Gastrocnemius medialis (tissue), 4 donors: ENCODE measurements around the gene MTG1.
"Not testable (repeated sequence)": the region's sequence is repeated elsewhere in the genome, so short reads cannot be mapped to it uniquely, and the experiment has no call there.

ENCODE experiments used
- CTCF ChIP-seq, 5 experiments: fragments of 450-650 bp in 3 of 5; fragments of 200-600 bp in 2 of 5; sonication (generic) in 2 of 5; IDR thresholded peaks in 4 of 5; conservative IDR thresholded peaks in 1 of 5; 1 replicate in 4 of 5; 2 replicates in 1 of 5; pipeline ENCODE4 v1.5.1; 2016 to 2019; ENCODE audit warnings: antibody characterized with exemption in 5 of 5, mild to moderate bottlenecking in 3 of 5, moderate library complexity in 3 of 5
- POLR2A ChIP-seq, 2 donors: fragments of 450-650 bp; IDR thresholded peaks; one replicate each; pipeline ENCODE4 v1.6.1; 2017; ENCODE audit warnings: antibody characterized with exemption in 2 of 2, mild to moderate bottlenecking in 2 of 2, moderate library complexity in 2 of 2

GRCh38 chr10:133424102-133424501, 30.1 kb downstream of the MTG1 start:
- not testable (repeated sequence) for TF ChIP-seq CTCF (IDR thresholded peaks at IDR 0.05 in 4 of 5, conservative IDR thresholded peaks at IDR 0.05 in 1 of 5); POLR2A (IDR thresholded peaks at IDR 0.05)
